Activated CD4-positive, alpha-beta T cell treated with anti-CD3 and anti-CD28 coated beads for 4 hours (primary cell): ENCODE data around the gene HEXB.
A peak's percentile ranks its signal among the peaks of the same experiment; 100 is the strongest.

Experiments
- DNase-seq, 2 donors: peaks; one replicate each; pipeline ENCODE4 v3.0.0-alpha.2; 2020

Gene HEXB

GRCh38 chr5:74761241-74761640 is 76.2 kb downstream of the HEXB start:
- DNase-seq = no peak

- DNase-seq = no peak
Measured at GRCh38 chr5:74762599-74762998, 77.6 kb downstream of the HEXB start.

GRCh38 chr5:74763504-74763903 is 78.5 kb downstream of the HEXB start:
- no peak for DNase-seq

GRCh38 chr5:74765201-74765600 is 80.2 kb downstream of the HEXB start:
- DNase-seq = no peak

GRCh38 chr5:74765929-74766328 is 80.9 kb downstream of the HEXB start:
- DNase-seq = no peak

GRCh38 chr5:74766418-74766848 is 81.4 kb downstream of the HEXB start:
- peak; percentile 12 to 20 for DNase-seq

- DNase-seq = peak; percentile 87 to 93
Measured at GRCh38 chr5:74766849-74767578, 82.0 kb downstream of the HEXB start, which contains the start of the genes GFM2 and NSA2. Gene GFM2, minus strand, starts transcription at chr5:74767117. Its CDS starts 3,375 bp downstream, at chr5:74763742. Gene NSA2, plus strand, starts transcription at chr5:74767249. Its CDS starts 112 bp downstream, at chr5:74767361.

GRCh38 chr5:74767579-74767913 is 82.5 kb downstream of the HEXB start:
- peak in 1 of 2 donors; percentile 23 for DNase-seq
